HepG2 (cell line): ENCODE results near the gene UBFD1. TPM values are rescaled to one million over a fixed set of nuclear protein-coding genes. Genes with fewer than 3 reads are reported as not detected.

Source experiments
- HNRNPL ChIP-seq: fragments of 200-400 bp; formaldehyde crosslinking; IDR thresholded peaks from 2 replicates; pipeline ENCODE4 v1.6.1; 2017; ENCODE audit warnings: mild to moderate bottlenecking, low read depth, low read length
- JUN ChIP-seq: sonication (generic); formaldehyde crosslinking; IDR thresholded peaks from 2 replicates; pipeline ENCODE4 v1.4.0; 2020; ENCODE audit warnings: mild to moderate bottlenecking, missing genetic modification reagents
- KLF12 ChIP-seq: sonication (generic); formaldehyde crosslinking; IDR thresholded peaks from 2 replicates; pipeline ENCODE4 v1.4.0; 2020; ENCODE audit warnings: missing genetic modification reagents, borderline replicate concordance
- MEF2D ChIP-seq: sonication (generic); formaldehyde crosslinking; IDR thresholded peaks from 2 replicates; pipeline ENCODE4 v1.5.1; 2020; ENCODE audit warnings: mild to moderate bottlenecking, missing genetic modification reagents
- MIER3 ChIP-seq: IDR thresholded peaks from 2 replicates; pipeline ENCODE4 v1.6.1; 2016; ENCODE audit warnings: missing compliant biosample characterization, borderline replicate concordance
- NCOA5 ChIP-seq: sonication (generic); formaldehyde crosslinking; IDR thresholded peaks from 2 replicates; pipeline ENCODE4 v1.4.0; 2020; ENCODE audit warnings: missing genetic modification reagents
- SP2 ChIP-seq: sonication (generic); formaldehyde crosslinking; IDR thresholded peaks from 2 replicates; pipeline ENCODE4 v1.5.1; 2020; ENCODE audit warnings: mild to moderate bottlenecking, missing genetic modification reagents
- TBL1XR1 ChIP-seq: fragments of 150-350 bp; IDR thresholded peaks from 2 replicates; pipeline ENCODE4 v1.6.1; 2014; ENCODE audit warnings: borderline replicate concordance, low read length; ENCODE audit not compliant: partially characterized antibody
- ZNF350 ChIP-seq: sonication (generic); formaldehyde crosslinking; IDR thresholded peaks from 2 replicates; pipeline ENCODE4 v1.4.0; 2020; ENCODE audit warnings: mild to moderate bottlenecking, low read depth, missing genetic modification reagents, borderline replicate concordance
- ZNF605 ChIP-seq: sonication (generic); formaldehyde crosslinking; IDR thresholded peaks from 2 replicates; pipeline ENCODE4 v1.8.0; 2022; ENCODE audit warnings: mild to moderate bottlenecking, missing genetic modification reagents
- polyA plus RNA-seq, 8 experiments: library from polyadenylated mRNA; depleted of rRNA in 3 of 8; stranded (reverse) in 7 of 8; unstranded in 1 of 8; fragments of >200 nt; fragmentation: Illumina TruSeq in 4 of 8; extraction: Trizol in 4 of 8; gene quantifications; 2 replicates each; pipeline versions ENCODE4 v1.2.1 to v1.2.3, GENCODE V29; 2011 to 2016; ENCODE audit warnings: low read depth in 4 of 8, missing spikeins in 1 of 8, mixed read lengths in 1 of 8; ENCODE audit not compliant: insufficient read depth in 1 of 8
- total RNA-seq, 5 experiments: library from RNA; depleted of rRNA; stranded (reverse); fragments of >200 nt; fragmentation: Illumina TruSeq; extraction: Trizol; gene quantifications; 2 replicates each; pipeline ENCODE4 v1.2.3, GENCODE V29; 2016; ENCODE audit warnings: low read depth in 1 of 5
- TF ChIP-seq, protein P1 (sequence below): IDR thresholded peaks from 2 replicates; pipeline ENCODE4 v1.6.1; 2016; ENCODE audit warnings: low read depth, missing genetic modification reagents, missing compliant biosample characterization
- TF ChIP-seq, protein P2 (sequence below): sonication (generic); formaldehyde crosslinking; IDR thresholded peaks from one replicate; pipeline ENCODE4 v1.5.1; 2020; ENCODE audit warnings: mild to moderate bottlenecking, missing genetic modification reagents; ENCODE audit errors: not compliant biosample characterization
- TF ChIP-seq, protein P3 (sequence below): IDR thresholded peaks from 2 replicates; pipeline ENCODE4 v1.6.1; 2016; ENCODE audit warnings: low read depth

Gene UBFD1
- total and polyA plus RNA-seq, 2 of the 13 experiments (the other 11 are each of a cell fraction or from before 2014, with no cell fraction given), result 100 to 111 TPM

DNA sequence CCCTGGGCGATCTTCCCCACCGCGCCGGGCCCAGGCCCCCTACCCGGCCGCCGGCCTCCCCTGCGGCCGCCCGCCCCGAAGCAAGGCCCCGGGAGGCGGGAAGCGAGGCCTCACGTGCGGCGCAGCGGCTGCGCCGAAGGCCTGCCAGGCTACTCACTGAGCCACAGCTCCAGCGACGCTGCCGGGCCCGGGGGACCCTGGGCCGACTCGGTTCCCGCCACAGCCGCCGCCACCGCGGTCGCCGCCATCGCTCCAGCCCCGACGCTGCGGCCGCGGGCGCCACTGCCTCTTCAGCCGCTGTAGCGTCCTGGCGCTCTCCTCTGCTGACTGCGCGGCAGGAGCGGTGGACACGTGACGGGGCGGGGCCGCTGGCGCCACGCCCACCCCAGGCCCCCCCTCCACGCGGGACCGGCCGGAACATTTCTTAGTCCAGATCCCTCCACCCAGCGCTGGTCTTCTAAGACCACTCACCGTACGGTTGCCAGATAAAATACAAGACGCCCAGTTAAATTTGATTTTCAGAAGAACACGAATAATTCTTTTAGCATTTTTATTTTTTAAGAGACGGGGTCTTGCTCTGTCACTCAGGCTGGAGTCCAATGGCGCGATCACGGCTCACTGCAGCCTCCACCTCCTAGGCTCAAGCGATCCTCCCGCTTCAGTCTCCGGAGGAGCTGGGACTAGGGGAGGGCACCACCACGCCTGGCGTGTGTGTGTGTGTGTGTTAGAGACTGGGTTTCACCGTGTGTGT lies 47.2 kb upstream of the UBFD1 start, which contains the start of gene GGA2 (continued):
- TF ChIP-seq, protein P1, sequence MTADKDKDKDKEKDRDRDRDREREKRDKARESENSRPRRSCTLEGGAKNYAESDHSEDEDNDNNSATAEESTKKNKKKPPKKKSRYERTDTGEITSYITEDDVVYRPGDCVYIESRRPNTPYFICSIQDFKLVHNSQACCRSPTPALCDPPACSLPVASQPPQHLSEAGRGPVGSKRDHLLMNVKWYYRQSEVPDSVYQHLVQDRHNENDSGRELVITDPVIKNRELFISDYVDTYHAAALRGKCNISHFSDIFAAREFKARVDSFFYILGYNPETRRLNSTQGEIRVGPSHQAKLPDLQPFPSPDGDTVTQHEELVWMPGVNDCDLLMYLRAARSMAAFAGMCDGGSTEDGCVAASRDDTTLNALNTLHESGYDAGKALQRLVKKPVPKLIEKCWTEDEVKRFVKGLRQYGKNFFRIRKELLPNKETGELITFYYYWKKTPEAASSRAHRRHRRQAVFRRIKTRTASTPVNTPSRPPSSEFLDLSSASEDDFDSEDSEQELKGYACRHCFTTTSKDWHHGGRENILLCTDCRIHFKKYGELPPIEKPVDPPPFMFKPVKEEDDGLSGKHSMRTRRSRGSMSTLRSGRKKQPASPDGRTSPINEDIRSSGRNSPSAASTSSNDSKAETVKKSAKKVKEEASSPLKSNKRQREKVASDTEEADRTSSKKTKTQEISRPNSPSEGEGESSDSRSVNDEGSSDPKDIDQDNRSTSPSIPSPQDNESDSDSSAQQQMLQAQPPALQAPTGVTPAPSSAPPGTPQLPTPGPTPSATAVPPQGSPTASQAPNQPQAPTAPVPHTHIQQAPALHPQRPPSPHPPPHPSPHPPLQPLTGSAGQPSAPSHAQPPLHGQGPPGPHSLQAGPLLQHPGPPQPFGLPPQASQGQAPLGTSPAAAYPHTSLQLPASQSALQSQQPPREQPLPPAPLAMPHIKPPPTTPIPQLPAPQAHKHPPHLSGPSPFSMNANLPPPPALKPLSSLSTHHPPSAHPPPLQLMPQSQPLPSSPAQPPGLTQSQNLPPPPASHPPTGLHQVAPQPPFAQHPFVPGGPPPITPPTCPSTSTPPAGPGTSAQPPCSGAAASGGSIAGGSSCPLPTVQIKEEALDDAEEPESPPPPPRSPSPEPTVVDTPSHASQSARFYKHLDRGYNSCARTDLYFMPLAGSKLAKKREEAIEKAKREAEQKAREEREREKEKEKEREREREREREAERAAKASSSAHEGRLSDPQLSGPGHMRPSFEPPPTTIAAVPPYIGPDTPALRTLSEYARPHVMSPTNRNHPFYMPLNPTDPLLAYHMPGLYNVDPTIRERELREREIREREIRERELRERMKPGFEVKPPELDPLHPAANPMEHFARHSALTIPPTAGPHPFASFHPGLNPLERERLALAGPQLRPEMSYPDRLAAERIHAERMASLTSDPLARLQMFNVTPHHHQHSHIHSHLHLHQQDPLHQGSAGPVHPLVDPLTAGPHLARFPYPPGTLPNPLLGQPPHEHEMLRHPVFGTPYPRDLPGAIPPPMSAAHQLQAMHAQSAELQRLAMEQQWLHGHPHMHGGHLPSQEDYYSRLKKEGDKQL, result 0 out of 2 replicates have a peak, but pooled peaks have one; percentile 37
- TF ChIP-seq HNRNPL, result 0 out of 2 replicates have a peak, but pooled peaks have one; percentile 42
- TF ChIP-seq, protein P2, sequence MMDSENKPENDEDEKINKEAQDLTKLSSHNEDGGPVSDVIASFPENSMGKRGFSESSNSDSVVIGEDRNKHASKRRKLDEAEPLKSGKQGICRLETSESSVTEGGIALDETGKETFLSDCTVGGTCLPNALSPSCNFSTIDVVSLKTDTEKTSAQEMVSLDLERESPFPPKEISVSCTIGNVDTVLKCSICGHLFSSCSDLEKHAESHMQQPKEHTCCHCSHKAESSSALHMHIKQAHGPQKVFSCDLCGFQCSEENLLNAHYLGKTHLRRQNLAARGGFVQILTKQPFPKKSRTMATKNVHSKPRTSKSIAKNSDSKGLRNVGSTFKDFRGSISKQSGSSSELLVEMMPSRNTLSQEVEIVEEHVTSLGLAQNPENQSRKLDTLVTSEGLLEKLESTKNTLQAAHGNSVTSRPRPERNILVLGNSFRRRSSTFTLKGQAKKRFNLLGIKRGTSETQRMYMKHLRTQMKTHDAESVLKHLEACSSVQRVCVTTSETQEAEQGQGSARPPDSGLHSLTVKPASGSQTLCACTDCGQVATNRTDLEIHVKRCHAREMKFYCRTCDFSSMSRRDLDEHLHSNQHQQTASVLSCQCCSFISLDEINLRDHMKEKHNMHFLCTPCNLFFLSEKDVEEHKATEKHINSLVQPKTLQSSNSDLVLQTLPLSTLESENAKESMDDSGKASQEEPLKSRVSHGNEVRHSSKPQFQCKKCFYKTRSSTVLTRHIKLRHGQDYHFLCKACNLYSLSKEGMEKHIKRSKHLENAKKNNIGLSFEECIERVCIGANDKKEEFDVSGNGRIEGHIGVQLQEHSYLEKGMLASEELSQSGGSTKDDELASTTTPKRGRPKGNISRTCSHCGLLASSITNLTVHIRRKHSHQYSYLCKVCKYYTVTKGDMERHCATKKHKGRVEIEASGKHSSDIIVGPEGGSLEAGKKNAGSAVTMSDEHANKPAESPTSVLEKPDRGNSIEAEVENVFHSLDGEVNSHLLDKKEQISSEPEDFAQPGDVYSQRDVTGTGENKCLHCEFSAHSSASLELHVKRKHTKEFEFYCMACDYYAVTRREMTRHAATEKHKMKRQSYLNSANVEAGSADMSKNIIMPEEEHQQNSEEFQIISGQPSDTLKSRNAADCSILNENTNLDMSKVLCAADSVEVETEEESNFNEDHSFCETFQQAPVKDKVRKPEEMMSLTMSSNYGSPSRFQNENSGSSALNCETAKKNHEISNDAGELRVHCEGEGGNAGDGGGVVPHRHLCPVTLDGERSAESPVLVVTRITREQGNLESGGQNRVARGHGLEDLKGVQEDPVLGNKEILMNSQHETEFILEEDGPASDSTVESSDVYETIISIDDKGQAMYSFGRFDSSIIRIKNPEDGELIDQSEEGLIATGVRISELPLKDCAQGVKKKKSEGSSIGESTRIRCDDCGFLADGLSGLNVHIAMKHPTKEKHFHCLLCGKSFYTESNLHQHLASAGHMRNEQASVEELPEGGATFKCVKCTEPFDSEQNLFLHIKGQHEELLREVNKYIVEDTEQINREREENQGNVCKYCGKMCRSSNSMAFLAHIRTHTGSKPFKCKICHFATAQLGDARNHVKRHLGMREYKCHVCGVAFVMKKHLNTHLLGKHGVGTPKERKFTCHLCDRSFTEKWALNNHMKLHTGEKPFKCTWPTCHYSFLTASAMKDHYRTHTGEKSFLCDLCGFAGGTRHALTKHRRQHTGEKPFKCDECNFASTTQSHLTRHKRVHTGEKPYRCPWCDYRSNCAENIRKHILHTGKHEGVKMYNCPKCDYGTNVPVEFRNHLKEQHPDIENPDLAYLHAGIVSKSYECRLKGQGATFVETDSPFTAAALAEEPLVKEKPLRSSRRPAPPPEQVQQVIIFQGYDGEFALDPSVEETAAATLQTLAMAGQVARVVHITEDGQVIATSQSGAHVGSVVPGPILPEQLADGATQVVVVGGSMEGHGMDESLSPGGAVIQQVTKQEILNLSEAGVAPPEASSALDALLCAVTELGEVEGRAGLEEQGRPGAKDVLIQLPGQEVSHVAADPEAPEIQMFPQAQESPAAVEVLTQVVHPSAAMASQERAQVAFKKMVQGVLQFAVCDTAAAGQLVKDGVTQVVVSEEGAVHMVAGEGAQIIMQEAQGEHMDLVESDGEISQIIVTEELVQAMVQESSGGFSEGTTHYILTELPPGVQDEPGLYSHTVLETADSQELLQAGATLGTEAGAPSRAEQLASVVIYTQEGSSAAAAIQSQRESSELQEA (CRISPR knock-in tag), result peak; percentile 64
- peak; percentile 97 for TF ChIP-seq KLF12 (CRISPR knock-in tag)
- no peak for TF ChIP-seq SP2 (CRISPR knock-in tag)
- TF ChIP-seq MIER3 (CRISPR knock-in tag), result peak; percentile 58; the same call in 1 of the 2 replicates
- TF ChIP-seq TBL1XR1, result peak; percentile 11
- TF ChIP-seq NCOA5 (CRISPR knock-in tag), result no peak
- peak; percentile 60 for TF ChIP-seq ZNF350 (CRISPR knock-in tag)
- peak; percentile 49; the same call in 1 of the 2 replicates for TF ChIP-seq MEF2D
- TF ChIP-seq JUN, result peak; percentile 76; the same call in 1 of the 2 replicates
- TF ChIP-seq, protein P3, sequence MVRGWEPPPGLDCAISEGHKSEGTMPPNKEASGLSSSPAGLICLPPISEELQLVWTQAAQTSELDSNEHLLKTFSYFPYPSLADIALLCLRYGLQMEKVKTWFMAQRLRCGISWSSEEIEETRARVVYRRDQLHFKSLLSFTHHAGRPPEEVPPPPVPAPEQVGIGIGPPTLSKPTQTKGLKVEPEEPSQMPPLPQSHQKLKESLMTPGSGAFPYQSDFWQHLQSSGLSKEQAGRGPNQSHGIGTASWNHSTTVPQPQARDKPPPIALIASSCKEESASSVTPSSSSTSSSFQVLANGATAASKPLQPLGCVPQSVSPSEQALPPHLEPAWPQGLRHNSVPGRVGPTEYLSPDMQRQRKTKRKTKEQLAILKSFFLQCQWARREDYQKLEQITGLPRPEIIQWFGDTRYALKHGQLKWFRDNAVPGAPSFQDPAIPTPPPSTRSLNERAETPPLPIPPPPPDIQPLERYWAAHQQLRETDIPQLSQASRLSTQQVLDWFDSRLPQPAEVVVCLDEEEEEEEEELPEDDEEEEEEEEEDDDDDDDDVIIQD (CRISPR knock-in tag), result no peak
- TF ChIP-seq ZNF605, result peak; percentile 72; the same call in 1 of the 2 replicates
